Ovary (tissue), 3 donors: ENCODE results near the gene SLC26A11.

ENCODE experiments used
- EP300 ChIP-seq: sonication (generic); formaldehyde crosslinking; IDR thresholded peaks from one replicate; pipeline ENCODE4 v1.6.1; 2017; ENCODE audit warnings: antibody characterized with exemption
- POLR2A ChIP-seq: fragments of 450-650 bp; IDR thresholded peaks from one replicate; pipeline ENCODE4 v1.6.1; 2017; ENCODE audit warnings: antibody characterized with exemption, mild to moderate bottlenecking, moderate library complexity
- TF ChIP-seq, protein P1 (sequence below), 3 donors: fragments of 450-650 bp in 2 of 3; fragments of 200-600 bp in 1 of 3; IDR thresholded peaks; one replicate each; pipeline versions ENCODE4 v1.5.1 to v1.8.0; 2016 to 2022; ENCODE audit warnings: antibody characterized with exemption in 3 of 3, mild to moderate bottlenecking in 1 of 3
- donor health status: DM: no; HTN: no; CAD: no.

DNA sequence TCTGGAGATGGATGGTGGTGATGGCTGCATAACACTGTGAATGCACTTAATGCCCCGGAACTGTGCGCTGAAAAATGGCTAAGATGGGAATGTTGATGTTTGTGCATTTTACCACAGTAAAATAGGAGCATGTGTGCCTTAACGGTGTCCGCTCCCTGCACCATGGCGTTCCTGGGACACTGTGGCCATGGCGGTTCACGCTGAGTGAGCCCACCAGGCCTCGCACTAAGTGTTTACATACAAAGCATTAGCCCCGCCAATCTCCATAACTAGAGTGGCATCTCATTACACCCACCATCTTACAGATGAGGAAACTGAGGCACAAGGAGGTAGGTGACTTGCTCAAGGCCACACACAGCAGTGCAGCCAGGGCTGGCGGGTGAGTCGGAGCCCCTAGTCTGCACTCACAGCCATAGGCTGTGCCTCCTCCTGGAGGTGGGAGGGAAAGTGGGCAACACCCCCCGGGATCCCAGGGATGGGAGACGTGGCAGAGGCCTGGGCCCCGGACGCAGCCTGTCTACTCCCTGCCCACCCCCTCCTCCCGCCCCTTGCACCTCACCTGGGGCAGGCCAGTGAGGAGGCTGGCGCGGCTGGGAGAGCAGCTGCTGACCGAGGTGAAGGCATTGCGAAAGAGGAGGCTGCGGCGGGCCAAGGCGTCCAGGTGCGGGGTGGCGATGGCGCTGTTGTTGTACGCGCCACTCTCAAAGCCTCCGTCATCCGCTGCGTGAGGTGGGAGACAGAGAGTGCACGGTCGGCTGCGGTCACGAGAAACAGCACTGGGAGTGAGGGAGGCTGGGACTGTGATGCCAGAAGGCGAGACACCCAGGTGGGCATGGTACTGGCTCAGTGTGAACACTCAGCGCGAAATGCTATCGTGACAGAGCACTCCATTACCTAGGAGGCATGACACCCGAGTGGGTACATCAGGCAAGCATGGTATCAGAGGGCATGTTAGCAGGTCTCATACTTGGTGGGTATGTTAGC, 3.5 kb upstream of the SLC26A11 start:
- TF ChIP-seq, protein P1, sequence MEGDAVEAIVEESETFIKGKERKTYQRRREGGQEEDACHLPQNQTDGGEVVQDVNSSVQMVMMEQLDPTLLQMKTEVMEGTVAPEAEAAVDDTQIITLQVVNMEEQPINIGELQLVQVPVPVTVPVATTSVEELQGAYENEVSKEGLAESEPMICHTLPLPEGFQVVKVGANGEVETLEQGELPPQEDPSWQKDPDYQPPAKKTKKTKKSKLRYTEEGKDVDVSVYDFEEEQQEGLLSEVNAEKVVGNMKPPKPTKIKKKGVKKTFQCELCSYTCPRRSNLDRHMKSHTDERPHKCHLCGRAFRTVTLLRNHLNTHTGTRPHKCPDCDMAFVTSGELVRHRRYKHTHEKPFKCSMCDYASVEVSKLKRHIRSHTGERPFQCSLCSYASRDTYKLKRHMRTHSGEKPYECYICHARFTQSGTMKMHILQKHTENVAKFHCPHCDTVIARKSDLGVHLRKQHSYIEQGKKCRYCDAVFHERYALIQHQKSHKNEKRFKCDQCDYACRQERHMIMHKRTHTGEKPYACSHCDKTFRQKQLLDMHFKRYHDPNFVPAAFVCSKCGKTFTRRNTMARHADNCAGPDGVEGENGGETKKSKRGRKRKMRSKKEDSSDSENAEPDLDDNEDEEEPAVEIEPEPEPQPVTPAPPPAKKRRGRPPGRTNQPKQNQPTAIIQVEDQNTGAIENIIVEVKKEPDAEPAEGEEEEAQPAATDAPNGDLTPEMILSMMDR (IDR thresholded peaks at IDR 0.05), result no peak
- TF ChIP-seq POLR2A (no peak), EP300 (no peak)
